ENCODE measurements around the gene XK.

XK gene

GRCh38 chrX:37692918-37693317 lies 7.3 kb downstream of the XK start:
- TF ChIP-seq CTCF (IDR thresholded peaks at IDR 0.05; ENCODE audit: insufficient read depth, missing control alignments) = no peak
- FAIRE-seq (no peak), DNase-seq (ENCODE audit: insufficient read length, low spot score) (no peak)

GRCh38 chrX:37697169-37697760 lies 11.7 kb downstream of the XK start:
- DNase-seq (ENCODE audit: insufficient read length, low spot score) (no peak), FAIRE-seq (no peak)
- no peak for TF ChIP-seq CTCF (IDR thresholded peaks at IDR 0.05; ENCODE audit: insufficient read depth, missing control alignments)

GRCh38 chrX:37701588-37701987 lies 16.0 kb downstream of the XK start:
- no peak for TF ChIP-seq CTCF (IDR thresholded peaks at IDR 0.05; ENCODE audit: insufficient read depth, missing control alignments)
- FAIRE-seq (no peak), DNase-seq (ENCODE audit: insufficient read length, low spot score) (no peak)

- TF ChIP-seq CTCF (IDR thresholded peaks at IDR 0.05; ENCODE audit: insufficient read depth, missing control alignments) = no peak
- FAIRE-seq (no peak), DNase-seq (ENCODE audit: insufficient read length, low spot score) (no peak)
Observed at GRCh38 chrX:37711991-37712390, 26.4 kb downstream of the XK start.

GRCh38 chrX:37712458-37712857 lies 26.9 kb downstream of the XK start:
- no peak for DNase-seq (ENCODE audit: insufficient read length, low spot score)
- TF ChIP-seq CTCF (IDR thresholded peaks at IDR 0.05; ENCODE audit: insufficient read depth, missing control alignments) = no peak
- no peak for FAIRE-seq

- DNase-seq (ENCODE audit: insufficient read length, low spot score) (no peak), FAIRE-seq (no peak)
- TF ChIP-seq CTCF (IDR thresholded peaks at IDR 0.05; ENCODE audit: insufficient read depth, missing control alignments) = no peak
Observed at GRCh38 chrX:37714479-37714878, 28.9 kb downstream of the XK start.

GRCh38 chrX:37716602-37717001 lies 31.0 kb downstream of the XK start:
- TF ChIP-seq CTCF (IDR thresholded peaks at IDR 0.05; ENCODE audit: insufficient read depth, missing control alignments) = no peak
- DNase-seq (ENCODE audit: insufficient read length, low spot score) = no peak
- FAIRE-seq = no peak

All from D721Med (cell line).